H9 (cell line): ENCODE measurements around the gene RPLP1. TPM values are rescaled to one million over a fixed set of nuclear protein-coding genes. Genes with fewer than 3 reads are reported as not detected.

Experiments used
- DNase-seq: peaks from one replicate; pipeline ENCODE4 v3.0.0-alpha.2; 2017
- H2AFZ ChIP-seq: one replicate; pipeline ENCODE4 v1.6.1; 2013; ENCODE audit warnings: mild to moderate bottlenecking, low read length, control low read depth, moderate library complexity
- H2AK5ac ChIP-seq: 2 replicates; pipeline ENCODE4 v1.6.1; 2013; ENCODE audit warnings: low read length, control low read depth, mixed read lengths; ENCODE audit not compliant: insufficient read length
- H2BK120ac ChIP-seq: one replicate; pipeline ENCODE4 v1.6.1; 2013; ENCODE audit warnings: low read depth, mild to moderate bottlenecking, low read length, control low read depth, inconsistent platforms; ENCODE audit not compliant: poor library complexity, severe bottlenecking
- H2BK12ac ChIP-seq: 2 replicates; pipeline ENCODE4 v1.6.1; 2013; ENCODE audit warnings: low read length, control low read depth, mixed read lengths, low read depth; ENCODE audit not compliant: insufficient read length
- H2BK15ac ChIP-seq: 2 replicates; pipeline ENCODE4 v1.6.1; 2013; ENCODE audit warnings: low read depth, low read length, control low read depth
- H2BK20ac ChIP-seq: one replicate; pipeline ENCODE4 v1.6.1; 2013; ENCODE audit warnings: low read depth, mild to moderate bottlenecking, low read length, control low read depth, inconsistent platforms; ENCODE audit not compliant: poor library complexity, severe bottlenecking
- H2BK5ac ChIP-seq: 2 replicates; pipeline ENCODE4 v1.6.1; 2013; ENCODE audit warnings: low read length, control low read depth, mixed read lengths; ENCODE audit not compliant: insufficient read length
- H3K14ac ChIP-seq: 2 replicates; pipeline ENCODE4 v1.6.1; 2013; ENCODE audit warnings: low read length, control low read depth; ENCODE audit not compliant: insufficient read depth
- H3K18ac ChIP-seq: 2 replicates; pipeline ENCODE4 v1.6.1; 2013; ENCODE audit warnings: low read depth, mild to moderate bottlenecking, mixed read lengths, low read length, control low read depth; ENCODE audit not compliant: insufficient read length
- H3K23ac ChIP-seq: 2 replicates; pipeline ENCODE4 v1.6.1; 2013; ENCODE audit warnings: low read length, control low read depth, mixed read lengths, low read depth; ENCODE audit not compliant: insufficient read length
- H3K23me2 ChIP-seq: 2 replicates; pipeline ENCODE4 v1.6.1; 2013; ENCODE audit warnings: low read depth, mild to moderate bottlenecking, mixed read lengths, low read length, control low read depth; ENCODE audit not compliant: insufficient read length, poor library complexity, severe bottlenecking
- H3K27ac ChIP-seq: 2 replicates; pipeline ENCODE4 v1.5.1; 2013; ENCODE audit warnings: low read length, control low read depth, mixed read lengths, low read depth; ENCODE audit not compliant: insufficient read length
- H3K27me3 ChIP-seq: 2 replicates; pipeline ENCODE4 v1.6.1; 2013; ENCODE audit warnings: low read length, control low read depth, inconsistent platforms; ENCODE audit not compliant: insufficient read depth
- H3K4ac ChIP-seq: 2 replicates; pipeline ENCODE4 v1.6.1; 2013; ENCODE audit warnings: low read depth, mild to moderate bottlenecking, control low read depth, inconsistent platforms, low read length, moderate library complexity
- H3K4me1 ChIP-seq: 2 replicates; pipeline ENCODE4 v1.6.1; 2013; ENCODE audit warnings: low read length, control low read depth, inconsistent platforms; ENCODE audit not compliant: insufficient read depth
- H3K4me2 ChIP-seq: 2 replicates; pipeline ENCODE4 v1.6.1; 2013; ENCODE audit warnings: low read length, control low read depth, mixed read lengths; ENCODE audit not compliant: insufficient read length, insufficient read depth
- H3K56ac ChIP-seq: 2 replicates; pipeline ENCODE4 v1.6.1; 2013; ENCODE audit warnings: low read depth, mild to moderate bottlenecking, mixed read lengths, low read length, control low read depth; ENCODE audit not compliant: insufficient read length
- H3K79me1 ChIP-seq: 2 replicates; pipeline ENCODE4 v1.6.1; 2013; ENCODE audit warnings: low read depth, mild to moderate bottlenecking, moderate library complexity, low read length, control low read depth, inconsistent platforms; ENCODE audit not compliant: insufficient read depth, poor library complexity, severe bottlenecking
- H3K79me2 ChIP-seq: 2 replicates; pipeline ENCODE4 v1.6.1; 2013; ENCODE audit warnings: low read length, control low read depth, inconsistent platforms; ENCODE audit not compliant: insufficient read depth
- H3K9ac ChIP-seq: 2 replicates; pipeline ENCODE4 v1.6.1; 2013; ENCODE audit warnings: low read length, control low read depth, mixed read lengths; ENCODE audit not compliant: insufficient read length; ENCODE audit errors: extremely low read depth
- H3K9me3 ChIP-seq: one replicate; pipeline ENCODE4 v1.6.1; 2013; ENCODE audit warnings: low read depth, low read length, inconsistent platforms; ENCODE audit not compliant: control insufficient read depth
- H3T11ph ChIP-seq: one replicate; pipeline ENCODE4 v1.6.1; 2013; ENCODE audit warnings: mild to moderate bottlenecking, low read length, control low read depth, inconsistent platforms
- H4K20me1 ChIP-seq: one replicate; pipeline ENCODE4 v1.6.1; 2013; ENCODE audit not compliant: control insufficient read depth, insufficient read length, insufficient read depth
- H4K5ac ChIP-seq: 2 replicates; pipeline ENCODE4 v1.6.1; 2013; ENCODE audit warnings: low read depth, mild to moderate bottlenecking, mixed read lengths, low read length, control low read depth; ENCODE audit not compliant: insufficient read length
- H4K8ac ChIP-seq: replicated peaks from 2 replicates; pipeline ENCODE4 v1.6.1; 2013; ENCODE audit warnings: low read length, control low read depth, mixed read lengths, low read depth; ENCODE audit not compliant: insufficient read length
- H4K91ac ChIP-seq: 2 replicates; pipeline ENCODE4 v1.6.1; 2013; ENCODE audit warnings: low read depth, mild to moderate bottlenecking, moderate library complexity, mixed read lengths, low read length, control low read depth; ENCODE audit not compliant: insufficient read length
- H3K27ac Mint-ChIP-seq, 3 experiments: 2 replicates in 2 of 3; 3 replicates in 1 of 3; pipeline ENCODE4 v1.8.0; 2020 to 2021; ENCODE audit warnings: mixed read lengths in 3 of 3, mild to moderate bottlenecking in 1 of 3, moderate library complexity in 1 of 3
- H3K27me3 Mint-ChIP-seq: 2 replicates; pipeline ENCODE4 v1.8.0; 2021; ENCODE audit warnings: low read depth, mild to moderate bottlenecking, moderate library complexity, mixed read lengths
- H3K36me3 Mint-ChIP-seq, 3 experiments: 2 replicates in 2 of 3; 3 replicates in 1 of 3; pipeline ENCODE4 v1.8.0; 2020 to 2021; ENCODE audit warnings: low read depth in 3 of 3, mixed read lengths in 3 of 3; ENCODE audit not compliant: insufficient read depth in 1 of 3
- H3K4me1 Mint-ChIP-seq, 2 experiments: 2 replicates each; pipeline ENCODE4 v1.8.0; 2020; ENCODE audit warnings: mixed read lengths in 2 of 2
- H3K4me3 Mint-ChIP-seq, 2 experiments: 2 replicates in 1 of 2; 3 replicates in 1 of 2; pipeline ENCODE4 v1.8.0; 2020 to 2021; ENCODE audit warnings: mild to moderate bottlenecking in 2 of 2, mixed read lengths in 2 of 2, moderate library complexity in 1 of 2
- H3K9me3 Mint-ChIP-seq, 2 experiments: 2 replicates in 1 of 2; 3 replicates in 1 of 2; pipeline ENCODE4 v1.8.0; 2020; ENCODE audit warnings: mild to moderate bottlenecking in 2 of 2, mixed read lengths in 2 of 2, moderate library complexity in 1 of 2
- WGBS: extraction: QIAGEN DNeasy Blood & Tissue Kit; methylation state at CpG from one replicate; pipeline ENCODE4 v1.1.7; 2013; ENCODE audit warnings: missing lambda C conversion rate, low lambda C conversion rate, mixed read lengths; ENCODE audit not compliant: insufficient read length; ENCODE audit errors: extremely low coverage; 5-methylcytosine and 5-hydroxymethylcytosine counted together
- total RNA-seq: library from RNA; stranded (reverse); gene quantifications from 2 replicates; pipeline ENCODE4 v1.2.1, GENCODE V29; 2021
- TF ChIP-seq, protein P1 (sequence below): fragments of 200-600 bp; sonication (generic); conservative IDR thresholded peaks from 3 replicates; pipeline ENCODE4 v1.8.0; 2021; ENCODE audit warnings: antibody characterized with exemption, mild to moderate bottlenecking

RPLP1 gene
- total RNA-seq, 1 experiment from 2014 or later: 1,715 TPM

DNA sequence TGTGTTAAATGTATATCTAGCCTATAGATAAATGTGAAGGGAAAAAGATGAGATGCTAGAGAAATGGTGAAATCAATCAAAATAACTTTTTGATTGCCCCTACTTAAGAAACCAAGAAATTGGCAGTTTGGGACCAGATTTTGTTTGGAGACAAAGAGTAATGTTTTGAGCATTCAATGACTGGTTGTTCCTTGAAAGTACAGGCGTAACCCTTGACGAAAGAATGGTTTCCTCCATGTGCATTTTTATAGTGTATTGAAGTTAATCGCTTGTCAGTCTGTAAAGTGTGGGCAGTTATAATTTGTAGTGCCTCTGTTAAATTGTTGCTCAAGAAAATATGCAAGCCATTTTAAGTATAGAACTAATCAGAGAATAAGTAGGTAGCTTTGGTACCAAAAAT is 37.2 kb upstream of the RPLP1 start:
- H2BK5ac ChIP-seq: no peak overlapping the region
- H3K9ac ChIP-seq: peak overlapping the region; percentile 42
- no peaks in the 10 kb centered on the region for H3K9me3 ChIP-seq
- no peak overlapping the region for H4K5ac ChIP-seq
- H2AFZ ChIP-seq: no peak overlapping the region
- H2BK12ac ChIP-seq: no peak overlapping the region
- H3K56ac ChIP-seq: no peak overlapping the region
- no peak overlapping the region for H3T11ph ChIP-seq
- DNase-seq: no peak
- peaks cover 10% of the 10 kb centered on the region; the same call in 1 of the 2 replicates for H3K79me2 ChIP-seq
- H3K23me2 ChIP-seq: no peaks in the 10 kb centered on the region
- H4K8ac ChIP-seq: no peak overlapping the region
- WGBS: no CpG with 5 or more reads among the region's 3 CpGs
- Mint-ChIP-seq H3K27ac (peak overlapping the region in 1 of 3 experiments; percentile 17; a peak in 2 of 7 replicates), H3K27me3 (no peaks in the 10 kb centered on the region), H3K4me3 (peak overlapping the region; percentile 88 to 91), H3K9me3 (no peaks in the 10 kb centered on the region; a peak in 1 of 5 replicates), H3K36me3 (peaks cover 21 to 36% (median 33%) of the 10 kb centered on the region in 3 experiments), H3K4me1 (peaks cover 9 to 15% of the 10 kb centered on the region in 2 experiments)
- H2BK120ac ChIP-seq: no peak overlapping the region
- no peaks in the 10 kb centered on the region for H3K27me3 ChIP-seq
- H3K27ac ChIP-seq: no peak overlapping the region
- H4K91ac ChIP-seq: no peak overlapping the region
- H3K4me1 ChIP-seq: no peaks in the 10 kb centered on the region
- peaks cover 3% of the 10 kb centered on the region for H3K79me1 ChIP-seq
- H2BK15ac ChIP-seq: no peak overlapping the region
- peak overlapping the region; percentile 46 for H3K4me2 ChIP-seq
- H2BK20ac ChIP-seq: no peak overlapping the region
- TF ChIP-seq, protein P1, sequence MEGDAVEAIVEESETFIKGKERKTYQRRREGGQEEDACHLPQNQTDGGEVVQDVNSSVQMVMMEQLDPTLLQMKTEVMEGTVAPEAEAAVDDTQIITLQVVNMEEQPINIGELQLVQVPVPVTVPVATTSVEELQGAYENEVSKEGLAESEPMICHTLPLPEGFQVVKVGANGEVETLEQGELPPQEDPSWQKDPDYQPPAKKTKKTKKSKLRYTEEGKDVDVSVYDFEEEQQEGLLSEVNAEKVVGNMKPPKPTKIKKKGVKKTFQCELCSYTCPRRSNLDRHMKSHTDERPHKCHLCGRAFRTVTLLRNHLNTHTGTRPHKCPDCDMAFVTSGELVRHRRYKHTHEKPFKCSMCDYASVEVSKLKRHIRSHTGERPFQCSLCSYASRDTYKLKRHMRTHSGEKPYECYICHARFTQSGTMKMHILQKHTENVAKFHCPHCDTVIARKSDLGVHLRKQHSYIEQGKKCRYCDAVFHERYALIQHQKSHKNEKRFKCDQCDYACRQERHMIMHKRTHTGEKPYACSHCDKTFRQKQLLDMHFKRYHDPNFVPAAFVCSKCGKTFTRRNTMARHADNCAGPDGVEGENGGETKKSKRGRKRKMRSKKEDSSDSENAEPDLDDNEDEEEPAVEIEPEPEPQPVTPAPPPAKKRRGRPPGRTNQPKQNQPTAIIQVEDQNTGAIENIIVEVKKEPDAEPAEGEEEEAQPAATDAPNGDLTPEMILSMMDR: no peak
- no peak overlapping the region for H3K18ac ChIP-seq
- H3K14ac ChIP-seq: no peak overlapping the region
- no peak overlapping the region for H3K4ac ChIP-seq
- H3K23ac ChIP-seq: no peak overlapping the region
- no peak overlapping the region for H2AK5ac ChIP-seq
- H4K20me1 ChIP-seq: no peaks in the 10 kb centered on the region
